Superior temporal gyrus (tissue), 1 donor: ENCODE results near the gene SPATA32.
"Not testable (repeated sequence)": the region's sequence is repeated elsewhere in the genome, so short reads cannot be mapped to it uniquely, and the experiment has no call there.

ENCODE experiments used
- DNase-seq: peaks from one replicate; pipeline ENCODE4 v3.0.0-alpha.2; 2016; ENCODE audit errors: extremely low spot score

Gene SPATA32

GRCh38 chr17:45271603-45272002 is 9.7 kb upstream of the SPATA32 start:
- no peak for DNase-seq

DNA sequence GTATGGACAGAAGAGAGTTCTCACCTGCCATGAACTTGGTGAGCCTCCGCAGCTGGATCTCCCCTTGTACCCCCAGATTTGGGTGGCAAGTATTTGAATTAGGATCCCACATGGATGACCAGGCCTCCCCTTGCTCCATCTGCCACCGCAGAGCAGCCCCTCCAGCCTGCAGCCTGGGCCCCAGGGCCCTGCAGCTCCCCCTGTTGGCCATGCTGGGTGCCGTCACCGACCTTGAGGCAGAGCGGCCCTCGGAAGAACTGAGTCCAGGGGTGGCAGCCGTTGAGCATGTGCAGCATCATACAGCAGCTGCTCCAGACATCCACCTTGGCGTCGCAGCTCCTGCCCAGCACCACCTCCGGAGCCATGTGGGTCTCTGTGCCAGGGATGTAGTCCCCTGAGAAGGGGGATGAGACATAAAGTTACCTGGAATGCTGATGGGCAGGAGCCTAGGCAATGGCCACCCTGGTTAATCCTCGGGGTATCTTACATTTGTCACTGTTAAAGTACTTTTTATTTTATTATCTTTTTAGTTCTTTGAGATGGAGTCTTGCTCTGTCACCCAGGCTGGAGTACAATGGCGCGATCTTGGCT is 9.0 kb upstream of the SPATA32 start:
- DNase-seq, result no peak

DNA sequence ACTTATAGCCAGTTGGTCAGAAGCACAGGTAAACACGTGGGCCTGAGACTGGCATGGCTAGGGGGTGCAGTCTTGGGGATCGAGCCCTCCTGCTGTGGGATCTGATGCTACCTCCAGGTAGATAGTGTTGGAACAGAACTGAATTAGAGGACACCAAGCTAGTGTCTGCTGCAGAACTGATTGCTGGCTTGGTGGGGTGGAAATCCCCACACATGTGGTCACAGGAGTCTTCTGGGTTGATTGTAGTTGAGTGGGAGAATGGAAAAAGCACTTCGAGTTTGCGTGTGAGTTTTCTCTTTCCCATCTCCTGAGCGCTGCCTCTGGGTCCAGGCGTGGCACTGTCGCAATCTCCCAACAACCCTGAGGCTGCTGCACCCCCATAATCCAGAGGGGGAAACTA is 8.0 kb upstream of the SPATA32 start:
- DNase-seq, result no peak

GRCh38 chr17:45267436-45268055 is 5.7 kb upstream of the SPATA32 start:
- no peak for DNase-seq

DNA sequence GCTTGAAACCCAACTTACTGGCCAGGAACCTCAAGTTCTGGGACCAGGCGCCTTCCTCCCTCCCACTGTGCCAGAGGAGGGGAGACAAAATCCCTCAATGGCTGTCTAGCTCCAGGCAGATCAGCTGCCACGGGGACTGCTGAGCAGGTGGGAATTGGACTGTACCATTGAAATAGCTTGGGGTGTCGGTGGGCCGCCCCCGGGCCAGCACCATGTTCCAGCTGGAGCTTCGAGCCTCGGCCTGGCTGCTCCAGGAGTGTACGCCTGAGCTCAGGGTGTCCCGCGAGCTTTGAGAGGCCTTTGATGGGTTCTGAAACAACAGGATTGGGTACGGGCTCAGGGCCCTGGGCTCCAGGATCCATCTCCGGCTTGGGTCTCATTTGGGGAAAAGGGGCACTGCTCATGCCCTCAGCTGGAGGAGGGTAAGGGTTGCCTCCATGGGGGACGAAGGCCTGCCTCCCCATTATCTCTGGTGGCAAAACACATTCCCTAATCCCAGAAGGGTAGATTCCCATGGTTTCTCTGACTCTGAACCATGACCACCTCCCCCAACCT is 4.6 kb upstream of the SPATA32 start:
- DNase-seq, result no peak

GRCh38 chr17:45265821-45266220 is 3.9 kb upstream of the SPATA32 start:
- DNase-seq, result no peak

DNA sequence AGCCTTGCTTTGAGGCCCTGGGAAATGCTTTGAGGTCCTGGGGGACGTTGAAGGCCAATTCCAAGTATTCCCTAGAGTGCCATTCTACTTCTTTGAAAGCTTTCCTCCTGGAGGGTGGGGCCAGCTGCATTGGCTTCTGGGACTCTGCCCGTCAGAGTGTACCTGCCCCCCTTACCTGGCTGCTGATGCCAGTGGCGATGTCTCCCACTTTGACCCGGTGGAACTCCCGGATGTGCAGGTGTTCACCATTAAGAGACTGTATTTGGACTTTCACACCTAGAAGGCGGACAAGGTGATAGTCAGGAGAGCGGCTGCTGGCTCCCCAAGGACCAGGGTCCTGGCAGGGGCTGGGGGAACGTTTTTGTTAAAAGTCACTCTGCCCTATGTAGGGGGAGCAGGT is 3.1 kb upstream of the SPATA32 start:
- no peak for DNase-seq

- no peak for DNase-seq
Observed at GRCh38 chr17:45264430-45264829, 2.5 kb upstream of the SPATA32 start.

DNA sequence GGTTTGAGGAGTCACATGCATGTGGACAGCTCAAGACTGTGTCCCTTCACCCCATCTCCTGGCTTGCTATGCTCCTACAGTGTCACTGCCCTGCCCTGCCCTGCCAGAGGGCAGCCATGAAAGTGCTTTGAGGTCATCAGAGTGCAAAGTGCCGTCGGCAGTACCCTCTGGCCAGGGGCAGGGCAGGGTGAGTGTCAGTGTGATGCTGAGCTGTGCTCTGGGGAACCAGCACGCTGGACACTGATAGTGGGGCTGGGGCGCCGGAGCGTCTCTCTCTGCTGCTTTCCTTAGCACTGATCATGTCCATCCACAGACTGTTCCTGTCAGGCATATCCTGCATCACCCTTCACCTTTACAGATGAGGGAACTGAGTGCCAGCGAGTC is 1.6 kb upstream of the SPATA32 start:
- no peak for DNase-seq

GRCh38 chr17:45262516-45263476 is 902 bp upstream of the SPATA32 start:
- DNase-seq, result no peak

DNA sequence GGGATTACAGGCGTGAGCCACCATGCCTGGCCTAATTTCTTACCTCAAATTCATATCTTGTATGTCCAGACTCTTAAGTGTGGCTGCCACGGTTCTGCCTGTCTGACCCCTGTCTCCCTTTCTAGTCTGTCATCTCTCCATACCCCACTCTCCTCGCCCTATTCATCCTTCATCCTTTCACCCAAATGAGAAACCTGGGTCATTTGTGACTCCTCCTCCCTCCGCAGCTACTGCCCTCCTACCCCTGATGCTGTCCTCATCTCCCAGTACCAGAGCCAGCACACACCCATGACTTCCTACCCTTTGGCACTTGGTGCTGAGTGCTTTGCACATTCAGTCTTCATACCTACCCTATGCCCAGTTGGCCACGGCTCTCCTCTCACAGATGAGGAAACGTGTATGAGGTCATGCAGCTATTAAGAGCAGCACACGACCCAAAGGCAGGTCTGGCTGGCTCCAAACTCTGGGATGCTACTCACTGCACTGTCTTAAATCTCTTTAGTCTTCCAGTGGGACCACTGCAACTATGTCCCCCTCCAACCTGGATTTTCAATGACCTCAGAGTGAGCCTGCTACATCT is 1.6 kb downstream of the SPATA32 start:
- DNase-seq, result no peak

- DNase-seq, result no peak
Observed at GRCh38 chr17:45258981-45259380, 2.9 kb downstream of the SPATA32 start.

GRCh38 chr17:45257115-45257514 is 4.8 kb downstream of the SPATA32 start:
- DNase-seq, result no peak

GRCh38 chr17:45256114-45256966 is 5.6 kb downstream of the SPATA32 start:
- no peak for DNase-seq

GRCh38 chr17:45255358-45255757 is 6.5 kb downstream of the SPATA32 start:
- no peak for DNase-seq

DNA sequence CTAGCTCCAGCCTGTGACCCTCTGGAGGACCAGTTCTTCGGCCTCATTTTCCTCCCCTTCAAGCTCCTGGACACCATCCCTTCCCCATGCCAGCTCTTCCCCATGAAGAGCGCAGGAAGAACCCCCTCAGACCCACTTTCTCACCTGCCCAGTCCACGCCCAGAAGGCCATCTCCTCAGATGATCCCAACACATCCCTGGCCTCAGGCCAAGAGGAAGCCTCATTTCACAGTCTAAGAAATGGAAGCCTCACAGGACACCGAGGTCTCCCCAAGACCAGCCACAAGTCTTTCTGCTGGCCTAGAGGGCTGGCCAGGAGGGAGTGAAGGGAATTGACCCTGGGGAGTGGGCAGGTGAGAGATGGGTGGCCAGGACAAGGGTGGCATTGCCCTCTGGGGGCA is 8.0 kb downstream of the SPATA32 start:
- no peak for DNase-seq

DNA sequence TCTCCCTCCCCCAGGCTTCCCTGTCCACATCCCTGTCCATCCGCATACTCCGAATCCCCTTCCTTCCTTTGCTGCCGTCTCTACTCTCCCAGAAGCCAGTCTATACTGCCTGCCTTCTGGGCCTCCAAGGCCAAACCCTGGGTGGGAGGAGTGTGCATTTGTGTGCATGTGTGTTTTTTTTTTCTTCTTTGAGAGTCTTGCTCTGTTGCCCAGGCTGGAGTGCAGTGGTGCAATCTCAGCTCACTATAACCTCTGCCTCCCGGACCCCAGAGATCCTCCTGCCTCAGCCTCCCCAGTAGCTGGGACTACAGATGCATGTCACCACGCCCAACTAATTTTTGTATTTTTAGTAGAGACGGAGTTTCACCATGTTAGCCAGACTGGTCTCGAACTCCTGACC is 8.7 kb downstream of the SPATA32 start:
- DNase-seq, result not testable (repeated sequence)

DNA sequence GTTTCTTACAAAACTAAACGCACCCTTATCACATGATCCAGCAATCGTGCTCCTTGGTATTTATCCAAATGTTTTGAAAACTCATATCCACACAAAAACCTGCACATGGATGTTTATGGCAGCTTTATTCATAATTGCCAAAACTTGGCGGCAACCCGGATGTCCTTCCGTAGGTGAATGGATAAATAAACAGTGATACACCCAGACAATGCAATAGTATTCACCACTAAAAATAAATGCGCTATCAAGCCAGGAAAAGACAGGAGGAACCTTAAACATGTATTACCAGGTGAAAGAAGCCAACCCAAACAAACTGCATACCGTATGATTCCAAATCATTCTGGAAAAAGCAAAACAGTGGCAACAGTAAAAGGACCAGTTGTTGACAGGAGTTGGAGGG is 10.0 kb downstream of the SPATA32 start:
- DNase-seq, result no peak

GRCh38 chr17:45248132-45248957 is 13.5 kb downstream of the SPATA32 start:
- no peak for DNase-seq

- DNase-seq, result no peak
Observed at GRCh38 chr17:45247429-45248131, 14.3 kb downstream of the SPATA32 start.
